H1 (cell line): ENCODE measurements around the gene COL20A1. TPM values are rescaled to one million over a fixed set of nuclear protein-coding genes. Genes with fewer than 3 reads are reported as not detected.

Source experiments
- CTCF ChIA-PET: fragments of 300-600 bp; sonication (Branson Sonifier 250); formaldehyde crosslinking; loops from one replicate; lab custom pipeline; 2021; ENCODE audit not compliant: partially characterized antibody; lab: Charles Lee
- POLR2A ChIA-PET: fragments of 300-600 bp; sonication (Branson Sonifier 250); formaldehyde crosslinking; loops from one replicate; lab custom pipeline; 2021; ENCODE audit warnings: inconsistent platforms; ENCODE audit not compliant: partially characterized antibody; lab: Charles Lee
- DNase-seq, 2 experiments: peaks; one replicate each; pipeline versions ENCODE4 v3.0.0 to v3.0.0-alpha.2; 2010 to 2022; ENCODE audit warnings: low spot score in 2 of 2, low read depth in 1 of 2, mixed read lengths in 1 of 2
- FAIRE-seq: peaks from 2 replicates; lab custom pipeline; 2011; peaks lifted over from hg19 to GRCh38; lab: Jason Lieb, UNC
- H2AFZ ChIP-seq: 2 replicates; pipeline ENCODE4 v1.8.1; 2012; ENCODE audit warnings: low read length, inconsistent platforms
- H2AK5ac ChIP-seq: 2 replicates; pipeline ENCODE4 v1.6.1; 2013; ENCODE audit warnings: low read depth, low read length
- H2BK120ac ChIP-seq: replicated peaks from 2 replicates; pipeline ENCODE3; 2013; ENCODE audit warnings: low read depth, low read length, inconsistent platforms
- H2BK12ac ChIP-seq: 2 replicates; pipeline ENCODE4 v1.6.1; 2013; ENCODE audit warnings: low read depth, low read length
- H2BK15ac ChIP-seq: 2 replicates; pipeline ENCODE4 v1.6.1; 2013; ENCODE audit warnings: low read length
- H2BK20ac ChIP-seq: 2 replicates; pipeline ENCODE4 v1.6.1; 2013; ENCODE audit warnings: low read length
- H2BK5ac ChIP-seq: 2 replicates; pipeline ENCODE4 v1.6.1; 2013; ENCODE audit warnings: low read depth, low read length
- H3K14ac ChIP-seq: 2 replicates; pipeline ENCODE4 v1.6.1; 2013; ENCODE audit warnings: inconsistent platforms; ENCODE audit not compliant: insufficient read length
- H3K18ac ChIP-seq: 2 replicates; pipeline ENCODE4 v1.6.1; 2013; ENCODE audit warnings: low read length; ENCODE audit errors: extremely low read depth
- H3K23ac ChIP-seq: 2 replicates; pipeline ENCODE4 v1.6.1; 2013; ENCODE audit warnings: inconsistent platforms; ENCODE audit not compliant: insufficient read length
- H3K23me2 ChIP-seq: 2 replicates; pipeline ENCODE4 v1.6.1; 2013; ENCODE audit warnings: low read depth, low read length
- H3K27ac ChIP-seq: 2 replicates; pipeline ENCODE4 v1.6.1; 2011; ENCODE audit warnings: low read depth, low read length, inconsistent platforms
- H3K27me3 ChIP-seq, 4 experiments: replicated peaks in 1 of 4; 1 replicate in 1 of 4; 2 replicates in 3 of 4; pipeline versions ENCODE4 v1.6.1 to v1.8.1; 2011 to 2013; ENCODE audit warnings: low read length in 3 of 4, mild to moderate bottlenecking in 3 of 4, inconsistent platforms in 2 of 4, mixed read lengths in 2 of 4, moderate library complexity in 1 of 4; ENCODE audit not compliant: control insufficient read depth in 3 of 4, insufficient read depth in 3 of 4; ENCODE audit errors: extremely low read depth in 1 of 4
- H3K36me3 ChIP-seq, 4 experiments: 2 replicates each; pipeline versions ENCODE4 v1.6.1 to v1.8.1; 2011 to 2013; ENCODE audit warnings: mild to moderate bottlenecking in 4 of 4, low read length in 3 of 4, moderate library complexity in 2 of 4, control low read depth in 1 of 4, inconsistent platforms in 1 of 4; ENCODE audit not compliant: insufficient read depth in 4 of 4, control insufficient read depth in 2 of 4
- H3K4ac ChIP-seq: replicated peaks from 2 replicates; pipeline ENCODE3; 2013; ENCODE audit warnings: low read length, low read depth, mixed read lengths, inconsistent platforms; ENCODE audit not compliant: insufficient read length
- H3K4me1 ChIP-seq, 4 experiments: replicated peaks in 1 of 4; 1 replicate in 1 of 4; 2 replicates in 3 of 4; pipeline versions ENCODE4 v1.6.1 to v1.8.1; 2011 to 2013; ENCODE audit warnings: low read length in 3 of 4, inconsistent platforms in 2 of 4, mixed read lengths in 1 of 4; ENCODE audit not compliant: insufficient read depth in 4 of 4, control insufficient read depth in 3 of 4
- H3K4me2 ChIP-seq, 2 experiments: 2 replicates each; pipeline versions ENCODE4 v1.6.1 to v1.8.1; 2011 to 2013; ENCODE audit warnings: low read depth in 2 of 2, low read length in 2 of 2, control low read depth in 1 of 2, inconsistent platforms in 1 of 2, mild to moderate bottlenecking in 1 of 2; ENCODE audit not compliant: insufficient read depth in 1 of 2
- H3K4me3 ChIP-seq, 4 experiments: fragments of 200-600, 300-600 bp in 1 of 4; sonication (generic), shearing (Covaris generic), sonication (Bioruptor Twin) in 1 of 4; 2 replicates each; pipeline versions ENCODE4 v1.5.1 to v1.8.1; 2011 to 2016; ENCODE audit warnings: low read length in 4 of 4, low read depth in 3 of 4, control low read depth in 2 of 4, inconsistent platforms in 2 of 4, mild to moderate bottlenecking in 2 of 4, mixed read lengths in 1 of 4, moderate library complexity in 1 of 4; ENCODE audit not compliant: insufficient read depth in 2 of 4; ENCODE audit errors: extremely low read depth in 1 of 4
- H3K56ac ChIP-seq: replicated peaks from 2 replicates; pipeline ENCODE3; 2013; ENCODE audit warnings: low read depth, mild to moderate bottlenecking, mixed read lengths, low read length, inconsistent platforms; ENCODE audit not compliant: insufficient read length
- H3K79me1 ChIP-seq: 2 replicates; pipeline ENCODE4 v1.6.1; 2013; ENCODE audit warnings: low read depth, low read length, control low read depth
- H3K79me2 ChIP-seq, 2 experiments: 2 replicates each; pipeline versions ENCODE4 v1.6.1 to v1.8.1; 2012 to 2013; ENCODE audit warnings: low read length in 2 of 2, mild to moderate bottlenecking in 2 of 2, inconsistent platforms in 1 of 2; ENCODE audit not compliant: insufficient read depth in 2 of 2, control insufficient read depth in 1 of 2
- H3K9ac ChIP-seq, 4 experiments: replicated peaks in 1 of 4; 1 replicate in 1 of 4; 2 replicates in 3 of 4; pipeline versions ENCODE4 v1.6.1 to v1.8.1; 2011 to 2013; ENCODE audit warnings: low read depth in 3 of 4, low read length in 3 of 4, control low read depth in 2 of 4, mild to moderate bottlenecking in 2 of 4, moderate library complexity in 2 of 4, inconsistent platforms in 1 of 4; ENCODE audit errors: extremely low read depth in 1 of 4
- H3K9me3 ChIP-seq, 2 experiments: 2 replicates each; pipeline versions ENCODE4 v1.6.1 to v1.8.1; 2012 to 2013; ENCODE audit warnings: mild to moderate bottlenecking in 2 of 2, moderate library complexity in 2 of 2, control low read depth in 1 of 2, inconsistent platforms in 1 of 2, low read depth in 1 of 2, low read length in 1 of 2, mixed read lengths in 1 of 2; ENCODE audit not compliant: insufficient read depth in 2 of 2
- H4K20me1 ChIP-seq, 2 experiments: replicated peaks in 1 of 2; 2 replicates each; pipeline versions ENCODE3 to v1.8.1; 2011 to 2013; ENCODE audit warnings: inconsistent platforms in 2 of 2, low read length in 2 of 2, mild to moderate bottlenecking in 1 of 2; ENCODE audit not compliant: insufficient read depth in 2 of 2, control insufficient read depth in 1 of 2
- H4K5ac ChIP-seq: 2 replicates; pipeline ENCODE4 v1.6.1; 2013; ENCODE audit warnings: low read length, low read depth, mixed read lengths, inconsistent platforms; ENCODE audit not compliant: insufficient read length
- H4K8ac ChIP-seq: 2 replicates; pipeline ENCODE4 v1.8.0; 2013; ENCODE audit warnings: mild to moderate bottlenecking, moderate library complexity, low read length, inconsistent platforms; ENCODE audit not compliant: insufficient read depth; ENCODE audit errors: extremely low read depth
- H4K91ac ChIP-seq: replicated peaks from 2 replicates; pipeline ENCODE3; 2013; ENCODE audit warnings: low read length, mixed read lengths, inconsistent platforms; ENCODE audit not compliant: insufficient read length
- ASH2L ChIP-seq: fragments of 200-600, 300-600 bp; sonication (generic); IDR thresholded peaks from one replicate; pipeline ENCODE4 v1.7.1; 2017; ENCODE audit warnings: low read length
- ATF3 ChIP-seq: IDR thresholded peaks from 2 replicates; pipeline ENCODE4 v1.6.1; 2011; ENCODE audit warnings: low read depth, mild to moderate bottlenecking, low read length; ENCODE audit not compliant: insufficient read depth
- BCL11A ChIP-seq, 2 experiments: IDR thresholded peaks; one replicate each; pipeline ENCODE4 v1.6.1; 2011; ENCODE audit warnings: low read depth in 2 of 2, low read length in 2 of 2, mild to moderate bottlenecking in 2 of 2
- EP300 ChIP-seq, 2 experiments: IDR thresholded peaks; 1 replicate in 1 of 2; 2 replicates in 1 of 2; pipeline ENCODE4 v1.6.1; 2011 to 2012; ENCODE audit warnings: low read depth in 2 of 2, low read length in 2 of 2, mild to moderate bottlenecking in 2 of 2, borderline replicate concordance in 1 of 2, inconsistent platforms in 1 of 2, moderate library complexity in 1 of 2
- GABPA ChIP-seq: IDR thresholded peaks from 2 replicates; pipeline ENCODE4 v1.6.1; 2011; ENCODE audit warnings: mild to moderate bottlenecking, low read length, moderate library complexity, borderline replicate concordance; ENCODE audit not compliant: insufficient read depth
- HDAC6 ChIP-seq: IDR thresholded peaks from one replicate; pipeline ENCODE4 v1.7.1; 2012; ENCODE audit warnings: low read depth, mild to moderate bottlenecking, inconsistent platforms, low read length, moderate library complexity
- JUND ChIP-seq: IDR thresholded peaks from 2 replicates; pipeline ENCODE4 v1.6.1; 2011; ENCODE audit warnings: mild to moderate bottlenecking, improper control_type of control experiment, low read length
- NRF1 ChIP-seq: IDR thresholded peaks from 2 replicates; pipeline ENCODE4 v1.6.1; 2011; ENCODE audit warnings: mild to moderate bottlenecking, low read depth, low read length, improper control_type of control experiment
- POLR2A ChIP-seq, 2 experiments: IDR thresholded peaks; 1 replicate in 1 of 2; 2 replicates in 1 of 2; pipeline ENCODE4 v1.6.1; 2011; ENCODE audit warnings: low read depth in 2 of 2, low read length in 2 of 2, mild to moderate bottlenecking in 2 of 2; ENCODE audit errors: control extremely low read depth in 1 of 2
- POLR2AphosphoS5 ChIP-seq: IDR thresholded peaks from 2 replicates; pipeline ENCODE4 v1.6.1; 2011; ENCODE audit warnings: low read depth, low read length
- POU5F1 ChIP-seq: IDR thresholded peaks from 2 replicates; pipeline ENCODE4 v1.6.1; 2011; ENCODE audit warnings: low read depth, mild to moderate bottlenecking, low read length, moderate library complexity
- WGBS, 2 experiments: shearing (Covaris generic) in 1 of 2; methylation state at CpG; one replicate each; pipeline versions ENCODE4 v1.1.6 to v1.1.7; 2013 to 2015; ENCODE audit warnings: low lambda C conversion rate in 2 of 2, mixed read lengths in 2 of 2, inconsistent platforms in 1 of 2, low coverage in 1 of 2, missing lambda C conversion rate in 1 of 2; ENCODE audit not compliant: insufficient replicate concordance in 2 of 2, insufficient coverage in 1 of 2, insufficient read length in 1 of 2; ENCODE audit errors: extremely low coverage in 1 of 2, missing lambda C conversion rate in 1 of 2; 5-methylcytosine and 5-hydroxymethylcytosine counted together
- polyA plus RNA-seq, 7 experiments: library from polyadenylated mRNA; depleted of rRNA in 3 of 7; stranded (reverse) in 5 of 7; unstranded in 2 of 7; fragments of >200 nt in 5 of 7; fragments of 200-250 nt in 2 of 7; gene quantifications; 1 replicate in 5 of 7; 2 replicates in 1 of 7; 4 replicates in 1 of 7; pipeline versions ENCODE4 v1.2.1 to v1.2.3, GENCODE V29; 2011 to 2013; ENCODE audit warnings: missing spikeins in 2 of 7, mixed read lengths in 2 of 7
- total RNA-seq: library from RNA; stranded (reverse); fragmentation: NEBNext Ultra II Directional; extraction: Animal tissue kit (Norgen Biotek cat#: 25700); gene quantifications from 2 replicates; pipeline ENCODE4 v1.2.1, GENCODE V29; 2021

The COL20A1 gene
- total and polyA plus RNA-seq, 2 of the 8 experiments (the other 6 are each of a cell fraction or from before 2014, with no cell fraction given) = 0.19 to 0.21 TPM

- H2AK5ac ChIP-seq = no peak overlapping the region
- no peak overlapping the region for H2BK12ac ChIP-seq
- no peaks in the 10 kb centered on the region for H3K79me1 ChIP-seq
- H3K18ac ChIP-seq = no peak overlapping the region
- no peak overlapping the region for H3K23ac ChIP-seq
- no peaks in the 10 kb centered on the region for H3K79me2 ChIP-seq
- H3K27ac ChIP-seq = no peak overlapping the region
- H3K4me1 ChIP-seq = peaks cover 0 to 20% (median 12%) of the 10 kb centered on the region in 4 experiments; a peak in 4 of 7 replicates
- H3K4ac ChIP-seq = no peak overlapping the region
- H4K8ac ChIP-seq = no peak overlapping the region
- H3K27me3 ChIP-seq = no peaks in the 10 kb centered on the region; a peak in 2 of 7 replicates
- 96% methylated on average over 9 of the region's 10 CpGs; no CpG with 5 or more reads in 1 of the 2 experiments for WGBS, 2 experiments
- H2AFZ ChIP-seq = no peak overlapping the region
- H3K9ac ChIP-seq = no peak overlapping the region
- H4K5ac ChIP-seq = no peak overlapping the region
- no peak overlapping the region for H2BK20ac ChIP-seq
- H2BK120ac ChIP-seq = no peak overlapping the region
- no peaks in the 10 kb centered on the region for H4K20me1 ChIP-seq
- H3K14ac ChIP-seq = no peak overlapping the region
- no peaks in the 10 kb centered on the region for H3K9me3 ChIP-seq
- FAIRE-seq (no peak), DNase-seq (no peak)
- no peak overlapping the region for H3K56ac ChIP-seq
- no peak overlapping the region for H3K4me2 ChIP-seq
- no peaks in the 10 kb centered on the region for H3K23me2 ChIP-seq
- H3K4me3 ChIP-seq = no peak overlapping the region
- H3K36me3 ChIP-seq = no peaks in the 10 kb centered on the region
- POLR2A ChIA-PET = interaction anchor here (1.2 to 2.4 kb wide), 3 partner anchors 9 to 10 kb away, joined by 3 to 10 read pairs (median 4); partner anchors contain the start of genes BIRC7 and NKAIN4
- no peak overlapping the region for H4K91ac ChIP-seq
- H2BK15ac ChIP-seq = no peak overlapping the region
- CTCF ChIA-PET = interaction anchor here (0.8 to 7.0 kb wide), 7 partner anchors 8 to 47 kb away, joined by 3 to 103 read pairs (median 5); no protein-coding TSS in a partner anchor
- no peak overlapping the region for H2BK5ac ChIP-seq
- TF ChIP-seq ASH2L (no peak), HDAC6 (no peak), POLR2A (IDR thresholded peaks at IDR 0.05; ENCODE audit: control extremely low read depth in 1 of 2, low read depth in 2 of 2, low read length in 2 of 2) (no peak), NRF1 (no peak), GABPA (no peak), JUND (no peak), POLR2AphosphoS5 (no peak), BCL11A (IDR thresholded peaks at IDR 0.05; ENCODE audit: low read depth in 2 of 2, low read length in 2 of 2) (no peak), POU5F1 (no peak), EP300 (IDR thresholded peaks at IDR 0.05; ENCODE audit: borderline replicate concordance in 1 of 2, low read depth in 2 of 2, low read length in 2 of 2) (no peak), ATF3 (no peak)
Measured at GRCh38 chr20:63244468-63244867, 48.5 kb upstream of the COL20A1 start.
